GM23338 (cell line): ENCODE measurements around the gene ZFP62. TPM values are rescaled to one million over a fixed set of nuclear protein-coding genes. Genes with fewer than 3 reads are reported as not detected.
A peak's percentile ranks its signal among the peaks of the same experiment; 100 is the strongest.

ENCODE experiments used
- ATAC-seq: fragments of 200-7000 bp; cut with Tn5 transposase; 3 replicates; pipeline ENCODE4 v1.9.1; 2020
- DNase-seq: peaks from one replicate; pipeline ENCODE4 v3.0.0-alpha.2; 2015; ENCODE audit warnings: low spot score
- H2AFZ ChIP-seq: fragments of 200-600 bp; sonication (generic); 2 replicates; pipeline ENCODE4 v1.8.0; 2016; ENCODE audit warnings: antibody characterized with exemption, mild to moderate bottlenecking, moderate library complexity
- H3F3A ChIP-seq: fragments of 200-600 bp; sonication (generic); replicated peaks from 2 replicates; pipeline ENCODE4 v1.8.0; 2017; ENCODE audit warnings: antibody characterized with exemption, mixed run types, low read depth
- H3K27ac ChIP-seq: fragments of 200-600 bp; sonication (generic); 2 replicates; pipeline ENCODE4 v1.6.1; 2016; ENCODE audit warnings: low read depth
- H3K27me3 ChIP-seq: fragments of 200-600 bp; sonication (generic); 2 replicates; pipeline ENCODE4 v1.8.0; 2016; ENCODE audit warnings: mild to moderate bottlenecking, mixed run types, moderate library complexity; ENCODE audit not compliant: insufficient read depth
- H3K36me3 ChIP-seq: fragments of 200-600 bp; sonication (generic); 2 replicates; pipeline ENCODE4 v1.8.0; 2016; ENCODE audit warnings: mild to moderate bottlenecking; ENCODE audit not compliant: insufficient read depth
- H3K4me1 ChIP-seq: fragments of 200-600 bp; sonication (generic); 2 replicates; pipeline ENCODE4 v1.8.0; 2016; ENCODE audit warnings: mild to moderate bottlenecking, moderate library complexity; ENCODE audit not compliant: insufficient read depth
- H3K4me2 ChIP-seq: fragments of 200-600 bp; sonication (generic); 2 replicates; pipeline ENCODE4 v1.7.1; 2017; ENCODE audit warnings: mixed run types
- H3K4me3 ChIP-seq: fragments of 200-600 bp; sonication (generic); 2 replicates; pipeline ENCODE4 v1.6.1; 2016; ENCODE audit warnings: mixed run types
- H3K79me2 ChIP-seq: fragments of 200-600 bp; sonication (generic); replicated peaks from 2 replicates; pipeline ENCODE4 v1.8.0; 2017; ENCODE audit warnings: mild to moderate bottlenecking; ENCODE audit not compliant: insufficient read depth
- H3K9me2 ChIP-seq: fragments of 200-600 bp; sonication (generic); 2 replicates; pipeline ENCODE4 v1.8.0; 2017; ENCODE audit not compliant: insufficient read depth
- H4K20me1 ChIP-seq: fragments of 200-600 bp; sonication (generic); replicated peaks from 2 replicates; pipeline ENCODE4 v1.8.0; 2017; ENCODE audit warnings: mild to moderate bottlenecking; ENCODE audit not compliant: insufficient read depth
- H3K27ac Mint-ChIP-seq: 2 replicates; pipeline ENCODE4 v1.8.0; 2020; ENCODE audit warnings: inconsistent platforms, mild to moderate bottlenecking, moderate library complexity, mixed read lengths
- H3K27me3 Mint-ChIP-seq: 3 replicates; pipeline ENCODE4 v1.8.0; 2022; ENCODE audit warnings: low read depth, mild to moderate bottlenecking, moderate library complexity, mixed read lengths, inconsistent platforms; ENCODE audit not compliant: insufficient read depth, poor library complexity
- H3K36me3 Mint-ChIP-seq: 3 replicates; pipeline ENCODE4 v1.8.0; 2021; ENCODE audit warnings: low read depth, mild to moderate bottlenecking, inconsistent platforms, moderate library complexity, mixed read lengths
- H3K4me1 Mint-ChIP-seq: 3 replicates; pipeline ENCODE4 v1.8.0; 2020; ENCODE audit warnings: mild to moderate bottlenecking, inconsistent platforms, mixed read lengths
- H3K4me3 Mint-ChIP-seq: 3 replicates; pipeline ENCODE4 v1.8.0; 2021; ENCODE audit warnings: moderate library complexity, mild to moderate bottlenecking, inconsistent platforms, mixed read lengths
- H3K9me3 Mint-ChIP-seq: 3 replicates; pipeline ENCODE4 v1.8.0; 2020; ENCODE audit warnings: moderate library complexity, mild to moderate bottlenecking, inconsistent platforms, mixed read lengths
- CTCF ChIP-seq, 2 experiments: fragments of 200-600 bp in 1 of 2; sonication (generic) in 1 of 2; conservative IDR thresholded peaks; 2 replicates each; pipeline versions ENCODE4 v1.5.1 to v1.6.1; 2016 to 2017; ENCODE audit warnings: antibody characterized with exemption in 2 of 2, low read depth in 2 of 2, mild to moderate bottlenecking in 2 of 2, moderate library complexity in 1 of 2
- ETS1 ChIP-seq: IDR thresholded peaks from 2 replicates; pipeline ENCODE4 v1.6.1; 2016; ENCODE audit warnings: antibody characterized with exemption
- EZH2phosphoT487 ChIP-seq: fragments of 200-600 bp; sonication (generic); IDR thresholded peaks from one replicate; pipeline ENCODE4 v1.8.1; 2018; ENCODE audit warnings: antibody characterized with exemption; ENCODE audit not compliant: unreplicated experiment
- JUNB ChIP-seq: IDR thresholded peaks from one replicate; pipeline ENCODE4 v1.6.1; 2016; ENCODE audit warnings: antibody characterized with exemption; ENCODE audit not compliant: unreplicated experiment
- NANOG ChIP-seq: IDR thresholded peaks from 2 replicates; pipeline ENCODE4 v1.6.1; 2016; ENCODE audit warnings: antibody characterized with exemption, borderline replicate concordance
- POLR2AphosphoS5 ChIP-seq: IDR thresholded peaks from 2 replicates; pipeline ENCODE4 v1.6.1; 2016; ENCODE audit warnings: antibody characterized with exemption, low read depth
- STAT1 ChIP-seq: IDR thresholded peaks from one replicate; pipeline ENCODE4 v1.6.1; 2016; ENCODE audit warnings: antibody characterized with exemption; ENCODE audit not compliant: unreplicated experiment
- ZNF462 ChIP-seq: fragments of 250-450 bp; sonication (Bioruptor Pico); IDR thresholded peaks from 2 replicates; pipeline ENCODE4 v1.5.0; 2020; ENCODE audit warnings: mild to moderate bottlenecking, moderate library complexity
- polyA plus RNA-seq: library from polyadenylated mRNA; unstranded; fragments of >200 nt; fragmentation: Nextera tagmentation; extraction: Ambion mirVana; gene quantifications from 2 replicates; pipeline ENCODE4 v1.2.1, GENCODE V29; 2016
- total RNA-seq: library from RNA; depleted of rRNA; stranded (reverse); fragments of >200 nt; shearing (Covaris generic); gene quantifications from 2 replicates; pipeline ENCODE4 v1.2.3, GENCODE V29; 2014

The ZFP62 gene
- total and polyA plus RNA-seq, 2 experiments from 2014 or later = 32.9 to 33.2 TPM

GRCh38 chr5:180804129-180804618, 56.9 kb downstream of the ZFP62 start:
- no peaks in the 10 kb centered on the region for H3K9me2 ChIP-seq
- DNase-seq (no peak), ATAC-seq (no peak)
- no peak overlapping the region for H3K27ac Mint-ChIP-seq
- H3K27ac ChIP-seq = no peak overlapping the region
- H3K79me2 ChIP-seq = peaks cover 66% of the 10 kb centered on the region
- H3K4me1 Mint-ChIP-seq = peaks cover 69% of the 10 kb centered on the region
- H3K4me3 ChIP-seq = 0 out of 2 replicates have a peak overlapping the region, but pooled peaks have one; percentile 84
- peaks cover 40% of the 10 kb centered on the region for H3K4me1 ChIP-seq
- H3K36me3 ChIP-seq = no peaks in the 10 kb centered on the region
- no peak for TF ChIP-seq CTCF (conservative IDR thresholded peaks at IDR 0.05; ENCODE audit: low read depth in 2 of 2)
- no peak for TF ChIP-seq EZH2phosphoT487
- TF ChIP-seq POLR2AphosphoS5 = no peak
- no peak for TF ChIP-seq JUNB
- no peak for TF ChIP-seq STAT1
- TF ChIP-seq NANOG = no peak
- TF ChIP-seq ETS1 = no peak
- TF ChIP-seq ZNF462 (CRISPR knock-in tag) = no peak
- H4K20me1 ChIP-seq = peaks cover 22% of the 10 kb centered on the region
- 0 out of 2 replicates have a peak, but pooled peaks cover 6% of the 10 kb centered on the region for H3F3A ChIP-seq
- no peaks in the 10 kb centered on the region for H3K27me3 ChIP-seq
- peaks cover 9% of the 10 kb centered on the region for H3K27me3 Mint-ChIP-seq
- no peaks in the 10 kb centered on the region for H3K9me3 Mint-ChIP-seq
- H3K4me2 ChIP-seq = peak overlapping the region; percentile 90; the same call in 1 of the 2 replicates
- H3K36me3 Mint-ChIP-seq = peaks cover 21% of the 10 kb centered on the region; the same call in 2 of the 3 replicates
- H3K4me3 Mint-ChIP-seq = no peak overlapping the region
- H2AFZ ChIP-seq = no peak overlapping the region
